SK-N-SH treated with all-trans-retinoic acid at 6 μM for 48 hours (cell line): Measurements from ENCODE around the gene PRKCI.

Experiments used
- ATAC-seq: fragments of 200-7000 bp; cut with Tn5 transposase; 3 replicates; pipeline ENCODE4 v1.9.1; 2020; ENCODE audit warnings: mild to moderate bottlenecking, moderate library complexity
- ARNTL ChIP-seq: fragments of 450-650 bp; formaldehyde crosslinking; IDR thresholded peaks from 2 replicates; pipeline ENCODE4 v1.5.0; 2020; ENCODE audit warnings: low read depth, mild to moderate bottlenecking, moderate library complexity, borderline replicate concordance
- CSDC2 ChIP-seq: fragments of 250-450 bp; sonication (Bioruptor Pico); IDR thresholded peaks from 2 replicates; pipeline ENCODE4 v1.5.0; 2020; ENCODE audit warnings: mild to moderate bottlenecking, moderate library complexity
- ESRRG ChIP-seq: fragments of 250-450 bp; sonication (Bioruptor Pico); IDR thresholded peaks from 2 replicates; pipeline ENCODE4 v1.6.1; 2021; ENCODE audit warnings: mild to moderate bottlenecking
- GLIS3 ChIP-seq: fragments of 250-450 bp; sonication (Bioruptor Pico); IDR thresholded peaks from 2 replicates; pipeline ENCODE4 v1.5.0; 2020; ENCODE audit warnings: mild to moderate bottlenecking, moderate library complexity
- ISL1 ChIP-seq: fragments of 250-450 bp; sonication (Bioruptor Pico); IDR thresholded peaks from 2 replicates; pipeline ENCODE4 v2.1.2; 2022; ENCODE audit warnings: mild to moderate bottlenecking, moderate library complexity
- OSR1 ChIP-seq: fragments of 250-450 bp; sonication (Bioruptor Pico); IDR thresholded peaks from 2 replicates; pipeline ENCODE4 v1.8.0; 2022; ENCODE audit warnings: moderate library complexity, mild to moderate bottlenecking, inconsistent platforms
- PPARA ChIP-seq: fragments of 250-450 bp; sonication (Bioruptor Pico); IDR thresholded peaks from 2 replicates; pipeline ENCODE4 v1.5.0; 2020; ENCODE audit warnings: mild to moderate bottlenecking, borderline replicate concordance
- RARB ChIP-seq: fragments of 250-450 bp; sonication (Bioruptor Pico); IDR thresholded peaks from 2 replicates; pipeline ENCODE4 v1.8.0; 2021; ENCODE audit warnings: mild to moderate bottlenecking, moderate library complexity
- SNAI2 ChIP-seq: fragments of 250-450 bp; sonication (Bioruptor Pico); IDR thresholded peaks from 2 replicates; pipeline ENCODE4 v1.5.0; 2020; ENCODE audit warnings: mild to moderate bottlenecking, moderate library complexity
- TCF4 ChIP-seq: fragments of 250-450 bp; sonication (Bioruptor Pico); IDR thresholded peaks from 2 replicates; pipeline ENCODE4 v1.8.0; 2021; ENCODE audit warnings: mild to moderate bottlenecking, moderate library complexity, borderline replicate concordance
- TOX ChIP-seq: fragments of 250-450 bp; sonication (Bioruptor Pico); IDR thresholded peaks from 2 replicates; pipeline ENCODE4 v1.8.0; 2021; ENCODE audit warnings: mild to moderate bottlenecking, moderate library complexity, borderline replicate concordance
- ZFP3 ChIP-seq: fragments of 250-450 bp; sonication (Bioruptor Pico); IDR thresholded peaks from 2 replicates; pipeline ENCODE4 v1.5.0; 2020; ENCODE audit warnings: mild to moderate bottlenecking, moderate library complexity
- ZFP30 ChIP-seq: fragments of 450-650 bp; formaldehyde crosslinking; IDR thresholded peaks from 2 replicates; pipeline ENCODE4 v1.5.0; 2022; ENCODE audit warnings: mild to moderate bottlenecking, moderate library complexity
- ZNF565 ChIP-seq: fragments of 450-650 bp; formaldehyde crosslinking; conservative IDR thresholded peaks from 2 replicates; pipeline ENCODE4 v1.5.0; 2020; ENCODE audit warnings: low read depth, mild to moderate bottlenecking, moderate library complexity
- ZNF8 ChIP-seq: fragments of 450-650 bp; formaldehyde crosslinking; IDR thresholded peaks from 2 replicates; pipeline ENCODE4 v1.5.0; 2020; ENCODE audit warnings: mild to moderate bottlenecking, moderate library complexity
- TF ChIP-seq, protein P1 (sequence below): fragments of 250-450 bp; sonication (Bioruptor Pico); IDR thresholded peaks from 2 replicates; pipeline ENCODE4 v1.5.1; 2020; ENCODE audit warnings: low read depth, mild to moderate bottlenecking, moderate library complexity
- TF ChIP-seq, protein P2 (sequence below): fragments of 250-450 bp; sonication (Bioruptor Pico); IDR thresholded peaks from 2 replicates; pipeline ENCODE4 v1.8.0; 2021; ENCODE audit warnings: low read depth, mild to moderate bottlenecking, moderate library complexity, borderline replicate concordance
- TF ChIP-seq, protein P3 (sequence below): fragments of 250-450 bp; sonication (Bioruptor Pico); IDR thresholded peaks from 2 replicates; pipeline ENCODE4 v1.8.0; 2020; ENCODE audit warnings: mild to moderate bottlenecking, moderate library complexity, borderline replicate concordance
- TF ChIP-seq, protein P4 (sequence below): fragments of 250-450 bp; sonication (Bioruptor Pico); IDR thresholded peaks from 2 replicates; pipeline ENCODE4 v1.5.1; 2021; ENCODE audit warnings: mild to moderate bottlenecking, moderate library complexity

PRKCI gene

DNA sequence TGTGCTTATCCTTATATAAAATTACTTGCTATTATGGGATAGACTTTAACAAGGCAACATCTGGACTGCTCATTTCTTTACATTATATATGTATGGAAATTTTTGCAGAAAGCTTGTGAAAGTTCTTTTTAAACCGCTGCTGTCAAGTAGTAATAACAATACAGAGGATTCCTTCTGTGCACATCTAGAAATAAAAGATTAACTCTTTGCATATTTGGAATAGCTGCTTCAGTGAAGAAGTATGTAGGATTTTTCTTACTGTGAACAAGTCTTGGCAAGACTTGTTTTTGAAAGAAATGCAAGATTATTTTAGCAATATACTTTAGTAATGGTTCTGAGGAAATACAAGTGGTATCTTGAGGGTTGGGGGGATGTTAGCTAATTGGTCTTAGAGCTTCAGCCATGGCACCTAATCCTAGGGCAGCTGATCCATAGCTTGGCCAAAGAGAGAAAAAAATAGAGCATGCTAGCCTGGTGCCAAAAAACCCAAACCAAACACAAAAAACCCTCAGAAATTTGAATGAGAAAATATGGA lies 4.3 kb downstream of the PRKCI start:
- TF ChIP-seq SNAI2 (CRISPR knock-in tag) (no peak), RARB (CRISPR knock-in tag) (no peak), ZNF565 (CRISPR knock-in tag) (no peak)
- TF ChIP-seq, protein P1, sequence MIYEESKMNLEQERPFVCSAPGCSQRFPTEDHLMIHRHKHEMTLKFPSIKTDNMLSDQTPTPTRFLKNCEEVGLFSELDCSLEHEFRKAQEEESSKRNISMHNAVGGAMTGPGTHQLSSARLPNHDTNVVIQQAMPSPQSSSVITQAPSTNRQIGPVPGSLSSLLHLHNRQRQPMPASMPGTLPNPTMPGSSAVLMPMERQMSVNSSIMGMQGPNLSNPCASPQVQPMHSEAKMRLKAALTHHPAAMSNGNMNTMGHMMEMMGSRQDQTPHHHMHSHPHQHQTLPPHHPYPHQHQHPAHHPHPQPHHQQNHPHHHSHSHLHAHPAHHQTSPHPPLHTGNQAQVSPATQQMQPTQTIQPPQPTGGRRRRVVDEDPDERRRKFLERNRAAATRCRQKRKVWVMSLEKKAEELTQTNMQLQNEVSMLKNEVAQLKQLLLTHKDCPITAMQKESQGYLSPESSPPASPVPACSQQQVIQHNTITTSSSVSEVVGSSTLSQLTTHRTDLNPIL: no peak
- TF ChIP-seq, protein P2, sequence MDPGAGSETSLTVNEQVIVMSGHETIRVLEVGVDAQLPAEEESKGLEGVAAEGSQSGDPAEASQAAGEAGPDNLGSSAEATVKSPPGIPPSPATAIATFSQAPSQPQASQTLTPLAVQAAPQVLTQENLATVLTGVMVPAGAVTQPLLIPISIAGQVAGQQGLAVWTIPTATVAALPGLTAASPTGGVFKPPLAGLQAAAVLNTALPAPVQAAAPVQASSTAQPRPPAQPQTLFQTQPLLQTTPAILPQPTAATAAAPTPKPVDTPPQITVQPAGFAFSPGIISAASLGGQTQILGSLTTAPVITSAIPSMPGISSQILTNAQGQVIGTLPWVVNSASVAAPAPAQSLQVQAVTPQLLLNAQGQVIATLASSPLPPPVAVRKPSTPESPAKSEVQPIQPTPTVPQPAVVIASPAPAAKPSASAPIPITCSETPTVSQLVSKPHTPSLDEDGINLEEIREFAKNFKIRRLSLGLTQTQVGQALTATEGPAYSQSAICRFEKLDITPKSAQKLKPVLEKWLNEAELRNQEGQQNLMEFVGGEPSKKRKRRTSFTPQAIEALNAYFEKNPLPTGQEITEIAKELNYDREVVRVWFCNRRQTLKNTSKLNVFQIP (CRISPR knock-in tag): no peak
- ATAC-seq: no peak

- TF ChIP-seq ZNF8 (CRISPR knock-in tag) (no peak), ZFP30 (CRISPR knock-in tag) (no peak), RARB (CRISPR knock-in tag) (no peak), CSDC2 (CRISPR knock-in tag) (no peak), GLIS3 (no peak), TCF4 (no peak), ZFP3 (CRISPR knock-in tag) (no peak), ZNF565 (CRISPR knock-in tag) (no peak), OSR1 (no peak), PPARA (CRISPR knock-in tag) (no peak), TOX (CRISPR knock-in tag) (no peak), ARNTL (CRISPR knock-in tag) (no peak), ESRRG (CRISPR knock-in tag) (no peak), ISL1 (CRISPR knock-in tag) (no peak)
- TF ChIP-seq, protein P2 (CRISPR knock-in tag): no peak
- TF ChIP-seq, protein P3, sequence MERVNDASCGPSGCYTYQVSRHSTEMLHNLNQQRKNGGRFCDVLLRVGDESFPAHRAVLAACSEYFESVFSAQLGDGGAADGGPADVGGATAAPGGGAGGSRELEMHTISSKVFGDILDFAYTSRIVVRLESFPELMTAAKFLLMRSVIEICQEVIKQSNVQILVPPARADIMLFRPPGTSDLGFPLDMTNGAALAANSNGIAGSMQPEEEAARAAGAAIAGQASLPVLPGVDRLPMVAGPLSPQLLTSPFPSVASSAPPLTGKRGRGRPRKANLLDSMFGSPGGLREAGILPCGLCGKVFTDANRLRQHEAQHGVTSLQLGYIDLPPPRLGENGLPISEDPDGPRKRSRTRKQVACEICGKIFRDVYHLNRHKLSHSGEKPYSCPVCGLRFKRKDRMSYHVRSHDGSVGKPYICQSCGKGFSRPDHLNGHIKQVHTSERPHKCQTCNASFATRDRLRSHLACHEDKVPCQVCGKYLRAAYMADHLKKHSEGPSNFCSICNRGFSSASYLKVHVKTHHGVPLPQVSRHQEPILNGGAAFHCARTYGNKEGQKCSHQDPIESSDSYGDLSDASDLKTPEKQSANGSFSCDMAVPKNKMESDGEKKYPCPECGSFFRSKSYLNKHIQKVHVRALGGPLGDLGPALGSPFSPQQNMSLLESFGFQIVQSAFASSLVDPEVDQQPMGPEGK (CRISPR knock-in tag): no peak
- TF ChIP-seq, protein P4, sequence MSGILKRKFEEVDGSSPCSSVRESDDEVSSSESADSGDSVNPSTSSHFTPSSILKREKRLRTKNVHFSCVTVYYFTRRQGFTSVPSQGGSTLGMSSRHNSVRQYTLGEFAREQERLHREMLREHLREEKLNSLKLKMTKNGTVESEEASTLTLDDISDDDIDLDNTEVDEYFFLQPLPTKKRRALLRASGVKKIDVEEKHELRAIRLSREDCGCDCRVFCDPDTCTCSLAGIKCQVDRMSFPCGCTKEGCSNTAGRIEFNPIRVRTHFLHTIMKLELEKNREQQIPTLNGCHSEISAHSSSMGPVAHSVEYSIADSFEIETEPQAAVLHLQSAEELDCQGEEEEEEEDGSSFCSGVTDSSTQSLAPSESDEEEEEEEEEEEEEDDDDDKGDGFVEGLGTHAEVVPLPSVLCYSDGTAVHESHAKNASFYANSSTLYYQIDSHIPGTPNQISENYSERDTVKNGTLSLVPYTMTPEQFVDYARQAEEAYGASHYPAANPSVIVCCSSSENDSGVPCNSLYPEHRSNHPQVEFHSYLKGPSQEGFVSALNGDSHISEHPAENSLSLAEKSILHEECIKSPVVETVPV (CRISPR knock-in tag): no peak
These were observed 6.0 kb downstream of the PRKCI start for GRCh38 chr3:170228093-170228766.

GRCh38 chr3:170232266-170232665 lies 10.0 kb downstream of the PRKCI start:
- no peak for ATAC-seq
- TF ChIP-seq GLIS3 (no peak), SNAI2 (CRISPR knock-in tag) (no peak), TCF4 (no peak), ZFP30 (CRISPR knock-in tag) (no peak)
- TF ChIP-seq, protein P3 (CRISPR knock-in tag): no peak
- TF ChIP-seq, protein P4 (CRISPR knock-in tag): no peak

More at GRCh38 chr3:170228093-170228766, 6.0 kb downstream of the PRKCI start:
- no peak for ATAC-seq
